HG03064 (cell line): Measurements from ENCODE around the gene EIF2AK2.
A peak's percentile ranks its signal among the peaks of the same experiment; 100 is the strongest.

ENCODE experiments used
- ATAC-seq: cut with Tn5 transposase; IDR thresholded peaks from one replicate; pipeline ENCODE4 v1.9.1; 2021; ENCODE audit warnings: low read depth; ENCODE audit not compliant: unreplicated experiment

EIF2AK2 gene

DNA sequence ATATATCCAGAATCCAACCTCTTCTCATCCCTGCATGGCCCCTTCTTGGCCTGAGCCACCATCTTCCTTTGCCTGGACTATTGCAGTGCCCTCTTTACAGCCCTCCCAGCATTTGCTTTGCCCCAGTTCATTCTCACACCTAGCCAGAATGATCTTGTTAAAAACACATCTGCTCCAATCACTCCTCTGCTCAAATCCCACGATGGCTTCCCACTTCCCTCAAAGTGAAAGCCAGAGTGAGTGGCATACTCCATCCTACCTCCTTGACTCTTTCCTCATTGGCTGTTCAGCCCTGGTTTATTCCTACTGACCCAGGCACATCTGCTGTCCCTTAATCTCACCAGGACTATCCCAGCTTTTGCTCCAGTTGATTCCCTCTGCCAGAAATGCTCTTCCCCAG, 17.0 kb upstream of the EIF2AK2 start:
- no peak for ATAC-seq

DNA sequence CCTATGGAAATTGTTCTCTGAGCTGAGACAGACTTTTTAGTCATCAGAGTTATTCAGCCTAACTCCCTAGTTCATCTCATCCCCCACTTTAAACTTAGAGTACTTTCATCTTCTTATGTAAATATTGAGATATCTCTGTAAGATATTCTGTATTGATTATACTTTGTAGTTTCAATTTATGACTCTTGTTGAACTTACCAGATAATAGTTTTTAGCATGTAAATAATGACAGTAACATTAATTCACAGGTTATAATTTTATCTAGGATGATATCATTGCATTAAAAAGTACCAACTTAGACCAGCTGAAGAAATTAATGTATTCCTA, 14.8 kb upstream of the EIF2AK2 start:
- no peak for ATAC-seq

DNA sequence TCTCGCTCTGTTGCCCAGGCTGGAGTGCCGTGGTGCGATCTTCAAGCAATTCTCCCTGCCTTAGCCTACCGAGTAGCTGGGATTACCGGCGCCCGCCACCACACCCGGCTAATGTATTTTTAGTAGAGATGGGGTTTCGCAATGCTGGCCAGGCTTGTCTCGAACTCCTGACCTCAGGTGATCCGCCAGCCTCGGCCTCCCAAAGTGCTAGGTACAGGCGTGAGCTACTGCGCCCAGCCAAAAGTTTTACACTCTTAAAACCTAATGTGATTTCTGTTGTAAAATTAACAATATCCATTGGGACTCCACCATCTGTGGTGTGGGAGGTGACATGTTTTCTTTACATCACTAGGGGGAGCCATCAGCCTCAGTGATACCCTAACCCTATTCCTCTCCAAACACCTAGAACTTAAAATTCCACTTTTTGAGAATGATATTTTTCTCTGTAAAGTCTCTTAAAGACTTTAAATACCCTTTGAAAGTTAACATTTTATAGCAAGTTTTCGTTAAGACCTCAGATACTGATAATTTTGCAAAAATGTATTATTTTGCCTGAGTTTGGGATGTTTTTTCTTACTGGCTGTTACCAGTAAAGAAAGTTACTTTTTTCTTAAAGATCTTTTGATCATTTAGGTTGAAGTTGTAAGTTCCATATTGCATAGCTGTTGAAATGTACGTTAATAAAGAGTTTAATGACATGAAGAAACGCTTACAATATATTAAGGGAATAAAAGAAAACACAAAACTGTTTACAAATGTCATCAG, 11.6 kb upstream of the EIF2AK2 start:
- ATAC-seq, result no peak

DNA sequence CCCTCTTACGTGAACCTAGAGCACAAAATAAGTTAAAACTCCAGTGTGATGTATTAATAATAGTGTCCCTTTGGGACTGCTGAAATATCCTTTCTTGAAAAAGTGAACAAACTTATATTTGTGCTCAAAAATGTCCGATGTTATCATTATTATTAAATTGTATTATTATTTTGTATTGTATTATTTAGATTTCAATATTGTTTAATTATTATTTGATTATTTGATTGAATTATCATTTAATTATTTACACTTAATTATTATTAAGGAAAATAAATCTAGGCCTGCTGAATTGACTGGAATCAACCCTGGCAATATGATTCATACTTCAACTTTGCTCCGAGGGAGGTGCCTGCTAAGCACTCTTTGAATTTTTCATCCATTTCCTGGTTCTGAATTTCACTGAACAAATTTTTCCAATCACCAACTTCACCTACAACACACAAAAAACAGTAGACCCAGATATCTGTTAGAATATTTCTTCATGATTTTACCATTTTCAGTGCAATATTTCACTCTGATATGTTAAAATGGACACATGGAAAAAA, 10.9 kb upstream of the EIF2AK2 start:
- no peak for ATAC-seq

DNA sequence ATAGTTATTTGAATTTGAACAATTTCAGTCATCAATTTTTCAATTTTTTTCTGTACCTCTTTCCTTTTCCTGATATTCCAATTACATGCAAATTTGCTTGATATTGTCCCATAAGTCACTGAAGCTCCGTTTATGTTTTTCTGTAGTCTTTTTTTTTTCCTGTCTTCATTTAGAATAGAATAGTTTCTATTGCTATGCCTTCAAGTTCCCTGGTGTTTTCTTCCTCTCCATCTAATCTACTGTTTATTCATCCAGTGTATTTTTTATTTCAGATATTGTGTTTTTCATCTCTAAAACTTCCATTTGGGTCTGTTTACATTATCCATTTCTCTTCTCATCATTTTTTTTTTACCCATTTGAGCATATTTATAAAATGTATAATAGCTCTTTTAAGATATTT, 8.0 kb upstream of the EIF2AK2 start:
- ATAC-seq, result no peak

DNA sequence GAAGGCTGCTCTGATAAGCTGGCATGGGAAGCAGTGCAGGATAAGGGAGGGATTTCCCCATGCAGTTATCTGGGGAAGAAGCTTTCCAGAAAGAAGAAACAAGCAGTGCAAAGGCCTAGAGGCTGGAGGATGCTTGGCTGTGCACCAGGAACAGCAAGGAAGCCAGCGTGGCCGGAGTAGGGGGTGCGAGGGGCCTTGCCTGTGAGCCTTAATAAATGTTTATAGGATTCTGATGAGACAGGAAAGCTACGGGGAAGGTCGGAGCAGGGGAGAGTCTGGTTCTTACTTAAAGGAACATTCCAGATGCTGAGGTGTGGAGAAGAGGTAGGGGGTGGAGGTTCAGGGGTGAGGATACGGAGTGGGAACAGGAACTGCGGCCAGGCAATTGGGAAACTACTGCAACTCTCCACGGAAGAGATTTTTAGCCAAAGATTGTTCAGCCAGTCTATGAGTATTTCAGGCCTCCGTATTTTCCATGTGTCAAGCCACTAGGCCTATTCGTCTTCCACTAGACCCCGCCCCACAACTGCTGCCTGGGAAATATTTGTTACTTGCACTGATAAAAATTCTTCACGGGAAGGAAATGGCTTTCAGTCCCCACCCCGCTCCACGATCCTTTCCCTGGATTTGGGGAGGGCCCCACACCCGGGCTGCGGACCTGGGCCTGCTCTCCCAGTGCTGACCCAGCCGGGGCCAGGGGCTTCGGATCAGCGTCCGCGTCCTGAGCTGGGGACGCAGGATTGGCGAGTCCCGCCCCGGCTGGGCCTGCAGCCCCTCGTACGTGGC, 516 bp downstream of the EIF2AK2 start:
- peak; percentile 5 for ATAC-seq

DNA sequence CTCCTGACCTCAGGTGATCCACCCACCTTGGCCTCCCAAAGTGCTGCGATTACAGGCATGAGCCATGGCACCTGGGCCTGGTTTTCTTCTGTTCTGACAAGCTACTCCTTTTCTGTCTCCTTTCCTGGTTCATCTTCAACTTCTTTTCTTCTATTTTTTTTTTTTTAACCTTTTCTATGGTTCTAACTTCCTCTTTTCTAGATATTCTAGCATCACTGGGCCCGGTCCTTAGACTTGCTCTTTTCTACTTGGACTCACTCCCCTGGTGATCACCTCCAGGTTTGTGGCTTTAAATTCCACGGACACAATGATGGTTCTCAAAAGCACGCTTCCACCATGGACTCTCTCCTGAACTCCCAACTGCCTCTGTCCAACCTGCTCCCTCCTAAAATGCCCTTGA, 2.0 kb downstream of the EIF2AK2 start:
- no peak for ATAC-seq

DNA sequence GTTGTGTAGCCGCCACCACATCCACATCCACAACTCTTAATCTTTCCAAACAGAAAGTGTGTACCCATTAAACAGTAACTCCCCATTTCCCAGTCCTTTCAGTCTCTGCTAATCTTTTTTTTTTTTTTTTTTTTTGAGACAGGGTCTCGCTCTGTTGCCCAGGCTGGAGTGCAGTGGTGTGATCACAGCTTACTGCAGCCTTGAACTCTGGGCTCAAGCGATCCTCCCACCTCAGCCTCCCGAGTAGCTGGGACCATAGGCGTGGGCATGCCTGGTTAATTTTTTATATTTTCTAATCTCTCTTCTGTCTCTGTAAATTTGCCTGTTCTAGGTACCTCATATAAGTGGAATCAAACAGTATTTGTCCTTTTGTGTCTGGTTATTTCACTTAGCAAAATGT, 3.6 kb downstream of the EIF2AK2 start:
- no peak for ATAC-seq

DNA sequence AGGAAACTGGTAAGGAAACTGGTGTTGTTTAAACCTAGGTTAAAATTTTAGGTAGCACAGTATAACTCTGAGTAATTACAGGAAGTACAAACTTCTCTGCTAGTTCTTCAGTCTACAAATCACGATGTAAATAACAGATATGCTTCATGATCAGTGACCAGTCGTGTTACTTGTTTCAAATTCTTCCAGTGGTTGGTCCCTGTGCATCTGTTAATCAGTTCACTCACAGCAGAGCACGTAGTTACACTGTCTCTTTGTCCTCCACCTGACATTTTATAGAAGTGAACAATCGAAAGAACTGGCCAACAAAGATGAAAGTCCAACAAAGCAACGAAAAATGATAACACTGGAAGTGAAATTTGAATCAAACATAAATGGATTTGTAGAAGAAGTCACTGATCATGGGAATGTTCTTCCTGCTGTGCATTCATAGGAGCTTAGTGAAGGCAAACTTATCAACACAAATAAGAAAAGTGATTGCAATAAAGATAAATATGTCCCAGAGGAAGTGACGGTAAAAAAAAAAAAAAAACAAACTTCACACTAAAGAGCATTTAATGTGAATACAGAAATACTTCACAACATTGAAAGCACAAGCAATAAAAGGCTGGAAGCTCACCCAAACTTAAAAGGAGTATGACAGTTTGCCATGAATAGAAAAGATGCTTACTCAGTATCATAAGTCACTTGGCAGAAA, 7.0 kb downstream of the EIF2AK2 start:
- ATAC-seq, result no peak

DNA sequence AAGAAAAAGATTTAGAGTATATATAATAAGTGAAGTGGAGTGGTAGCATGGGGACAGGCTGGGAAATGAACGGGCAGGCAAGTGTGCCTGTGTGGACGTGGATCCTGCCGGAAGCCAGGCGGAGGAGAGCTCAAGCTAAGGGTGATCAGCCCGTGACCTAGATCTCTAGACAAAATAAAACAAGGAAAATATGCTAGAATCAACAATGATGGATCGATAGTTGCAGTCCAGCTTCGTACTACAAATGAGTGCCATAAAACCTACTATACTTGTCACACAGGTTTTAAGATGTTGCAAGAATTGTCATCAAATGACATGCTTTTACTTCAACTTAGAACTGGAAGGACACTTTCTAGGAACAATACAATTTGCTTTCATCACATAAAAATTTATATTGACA, 8.5 kb downstream of the EIF2AK2 start:
- no peak for ATAC-seq

DNA sequence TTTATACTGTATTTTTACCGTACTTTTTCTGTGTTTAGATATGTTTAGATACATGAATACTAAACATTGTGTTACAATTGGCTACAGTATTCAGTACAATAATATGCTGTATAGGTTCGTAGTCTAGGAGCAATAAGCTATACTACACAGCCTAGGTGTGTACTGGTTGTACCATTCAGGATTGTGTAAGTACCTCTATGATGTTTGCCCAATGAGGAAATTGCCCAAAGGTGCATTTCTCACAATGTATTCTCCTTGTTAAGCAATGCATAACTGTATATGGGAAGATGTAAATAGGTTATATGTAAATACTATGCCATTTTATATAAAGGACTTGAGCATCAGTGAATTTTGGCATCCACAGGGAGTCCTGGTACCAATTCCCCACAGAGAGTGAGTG, 10.7 kb downstream of the EIF2AK2 start:
- ATAC-seq, result no peak

DNA sequence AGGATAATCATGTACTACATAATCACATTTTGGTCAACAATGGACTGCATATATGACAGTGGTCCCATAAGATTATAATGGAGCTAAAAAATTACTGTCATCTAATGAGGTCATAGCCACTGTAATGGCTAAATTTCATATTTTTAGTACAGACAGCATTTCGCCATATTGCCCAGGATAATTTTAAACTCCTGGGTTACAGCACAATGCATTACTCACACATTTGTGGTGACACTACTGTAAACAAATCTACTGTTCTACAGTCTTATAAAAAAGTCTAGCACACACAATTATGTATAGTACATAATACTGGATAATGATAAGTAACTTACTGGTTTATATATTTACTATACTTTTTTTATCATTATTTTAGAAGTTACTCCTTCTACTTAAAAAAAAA, 12.8 kb downstream of the EIF2AK2 start:
- ATAC-seq, result no peak

DNA sequence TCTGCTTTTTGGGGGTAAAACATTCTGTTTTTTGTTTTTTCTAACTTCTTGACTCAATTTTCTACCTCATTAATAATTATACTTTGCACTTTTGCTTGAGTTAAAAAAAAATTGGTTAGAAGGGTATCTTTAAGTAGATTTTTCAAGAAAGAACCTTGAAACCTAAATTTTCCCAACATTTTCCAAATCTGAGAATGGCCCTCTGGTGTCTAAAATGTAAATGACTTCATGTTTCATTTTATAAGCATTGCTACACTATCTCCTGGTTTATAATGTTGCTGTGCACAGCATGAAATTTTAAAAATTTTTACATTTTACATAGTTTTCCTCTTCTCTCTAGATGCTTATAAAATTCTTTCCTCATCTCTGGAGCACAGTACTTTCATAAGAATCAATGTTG, 14.2 kb downstream of the EIF2AK2 start:
- ATAC-seq, result no peak

DNA sequence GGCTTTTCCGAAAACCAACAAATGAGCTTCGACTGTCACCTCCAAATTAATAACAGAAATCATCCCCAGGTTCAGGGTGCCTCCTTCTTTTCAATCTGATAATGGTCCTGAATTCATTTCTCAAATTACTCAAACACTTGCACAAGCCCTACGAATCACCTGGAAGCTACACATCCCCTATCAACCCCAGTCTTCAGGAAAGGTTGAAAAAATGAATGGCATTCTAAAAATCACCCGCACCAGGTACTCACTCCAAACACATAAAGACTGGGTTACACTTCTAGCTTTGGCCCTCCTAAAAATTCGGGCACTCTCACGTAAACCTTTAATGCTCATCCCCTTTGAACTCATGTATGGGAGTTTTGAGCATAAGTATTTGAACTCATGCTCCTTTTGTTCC, 23.9 kb downstream of the EIF2AK2 start:
- ATAC-seq, result no peak

DNA sequence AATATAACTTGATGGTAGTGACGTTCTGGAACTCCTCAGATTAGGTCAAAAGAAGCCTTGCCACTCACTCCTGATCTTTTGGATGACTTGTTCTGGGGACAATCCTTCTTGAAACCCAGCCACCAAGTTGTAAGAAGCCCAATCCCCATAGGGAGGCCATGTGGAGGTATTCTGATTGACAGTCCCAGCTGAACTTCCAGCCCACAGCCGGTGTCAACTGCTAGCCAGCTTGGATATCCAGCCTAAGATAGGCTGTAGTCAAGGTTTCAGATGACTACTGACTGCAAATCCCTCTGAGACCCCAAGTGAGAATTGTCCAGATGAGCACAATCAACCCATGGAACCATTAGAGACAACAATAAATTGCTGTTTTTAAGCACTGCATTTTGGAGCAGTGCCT, 31.4 kb downstream of the EIF2AK2 start:
- ATAC-seq, result no peak

DNA sequence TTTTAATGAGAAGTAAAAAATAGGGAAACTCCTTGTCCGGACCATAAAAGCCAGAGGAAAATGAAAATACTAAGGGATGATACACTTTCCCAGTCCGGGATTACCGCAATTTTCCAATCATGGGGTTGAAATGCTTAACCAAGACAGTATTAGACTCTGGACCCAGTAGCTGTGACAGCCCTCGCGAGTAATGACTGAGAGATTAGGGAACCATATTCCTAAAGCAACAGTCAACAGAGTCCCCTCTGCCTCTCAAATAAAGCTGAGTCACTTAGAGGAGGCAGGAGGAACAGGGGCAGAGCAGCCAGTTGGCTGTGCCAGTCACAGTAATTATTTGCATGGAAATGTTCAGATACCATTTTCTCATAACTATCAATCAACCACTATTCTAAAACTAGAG, 37.6 kb downstream of the EIF2AK2 start:
- ATAC-seq, result no peak

DNA sequence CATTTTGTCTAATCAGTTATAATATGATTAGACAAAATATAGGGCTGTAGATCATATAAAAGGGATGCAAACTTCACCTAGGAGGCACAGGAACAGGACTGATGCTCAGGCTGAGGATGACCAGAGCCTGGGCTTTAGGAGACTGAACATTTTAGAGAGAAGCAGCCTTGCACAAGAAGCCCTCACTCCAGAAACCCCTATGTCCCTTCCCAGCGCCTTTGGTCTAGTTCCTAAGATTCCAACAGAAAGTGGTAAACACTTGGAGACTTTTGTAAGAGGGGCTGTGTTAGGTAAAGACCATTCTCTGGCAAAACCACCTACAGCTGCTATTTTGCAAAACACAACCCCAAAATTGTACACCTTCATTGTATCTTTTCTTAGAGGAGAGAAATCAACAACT, 39.2 kb downstream of the EIF2AK2 start:
- ATAC-seq, result no peak

DNA sequence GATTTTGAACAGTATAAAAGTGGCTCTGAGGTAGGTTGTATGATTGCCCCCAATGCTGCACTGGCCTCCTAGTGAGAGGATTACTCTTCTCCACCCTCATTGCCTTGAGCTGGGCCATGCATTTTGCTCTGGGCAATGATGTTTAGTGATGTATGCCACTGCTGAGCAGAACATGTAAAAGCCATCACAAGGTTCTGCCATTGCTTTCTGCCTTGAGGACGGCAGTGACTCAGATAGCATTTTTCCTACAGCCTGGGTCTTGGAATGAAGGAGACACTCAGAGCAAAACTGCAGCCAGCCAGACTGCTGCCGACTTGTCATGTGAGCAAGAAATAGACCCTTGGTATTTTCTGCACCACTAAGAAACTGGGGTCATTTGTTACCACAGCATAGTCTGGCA, 44.8 kb downstream of the EIF2AK2 start:
- no peak for ATAC-seq

DNA sequence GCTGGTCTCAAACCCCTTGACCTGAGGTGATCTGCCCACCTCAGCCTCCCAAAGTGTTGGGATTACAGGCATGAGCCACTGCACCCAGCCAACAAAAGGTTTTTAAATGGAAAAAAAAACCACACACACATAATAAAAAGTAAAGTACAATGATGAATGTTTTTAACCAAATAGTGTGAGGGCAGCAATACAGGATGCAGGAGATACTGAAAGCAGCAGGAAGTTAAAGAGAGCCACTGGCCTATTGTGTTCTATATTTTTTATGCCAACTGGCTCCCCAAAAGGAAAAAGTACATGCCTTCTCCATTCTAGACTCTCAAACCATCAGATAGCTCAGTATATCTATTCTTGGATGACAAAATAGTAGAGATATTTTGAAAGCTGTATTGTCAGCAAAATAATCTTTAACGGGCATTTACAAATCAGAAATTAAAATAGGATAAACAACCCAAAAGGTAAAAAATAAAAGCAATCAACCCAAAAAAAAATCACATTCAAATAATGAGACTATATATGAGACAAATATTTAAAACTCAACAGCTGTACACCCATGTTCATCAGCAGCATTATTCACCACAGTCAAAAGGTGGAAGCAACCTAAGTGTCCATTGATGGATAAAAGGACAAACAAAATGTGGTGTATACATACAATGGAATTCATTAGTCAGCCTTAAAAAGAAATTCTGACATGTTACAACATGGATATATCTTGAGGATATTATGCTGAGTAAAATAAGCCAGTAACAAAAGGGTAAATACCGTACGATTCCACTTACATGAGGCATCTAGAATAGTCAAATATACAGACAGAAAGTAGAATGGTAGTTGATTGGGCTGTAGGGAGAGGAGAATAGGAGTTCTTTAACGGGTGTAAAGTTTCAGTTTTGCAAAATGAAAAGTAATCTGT, 46.2 kb downstream of the EIF2AK2 start:
- ATAC-seq, result no peak

DNA sequence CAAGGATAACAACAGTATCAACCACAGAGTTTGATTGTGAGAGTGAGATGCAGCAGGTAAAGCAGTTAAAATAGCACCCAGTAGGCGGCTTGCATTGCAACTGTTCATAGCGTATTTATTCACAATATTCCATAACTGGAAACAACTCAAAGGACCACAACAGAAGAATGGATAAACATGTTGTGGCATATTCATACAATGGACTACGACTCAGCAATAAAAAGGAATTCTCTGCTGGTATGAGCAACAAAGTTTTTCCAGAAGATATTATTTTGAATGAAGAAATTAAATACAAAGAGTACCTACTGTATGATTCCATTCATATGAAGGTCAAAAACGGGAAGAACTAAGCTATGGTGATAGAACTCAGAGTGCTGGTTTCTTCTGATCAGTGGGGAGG, 47.3 kb downstream of the EIF2AK2 start:
- ATAC-seq, result no peak
